Adrenal gland (tissue), 12 donors: ENCODE results near the gene NUDCD3. TPM values are rescaled to one million over a fixed set of nuclear protein-coding genes. Genes with fewer than 3 reads are reported as not detected.

ENCODE experiments used
- DNase-seq, 7 donors: peaks; one replicate each; pipeline ENCODE4 v3.0.0-alpha.2; 2019 to 2020
- H3K27ac ChIP-seq, 5 donors: fragments of 200-600 bp; sonication (generic) in 4 of 5; 1 replicate in 3 of 5; 2 replicates in 2 of 5; pipeline versions ENCODE4 v1.5.1 to v1.8.0; 2016 to 2020; ENCODE audit warnings: mild to moderate bottlenecking in 1 of 5
- H3K27me3 ChIP-seq: fragments of 200-600 bp; 2 replicates; pipeline ENCODE4 v1.8.0; 2021
- H3K36me3 ChIP-seq, 2 donors: fragments of 200-600 bp; replicated peaks in 1 of 2; 1 replicate in 1 of 2; 2 replicates in 1 of 2; pipeline versions ENCODE4 v1.5.1 to v1.8.0; 2018 to 2022
- H3K4me1 ChIP-seq, 2 donors: fragments of 200-600 bp; replicated peaks in 1 of 2; 1 replicate in 1 of 2; 2 replicates in 1 of 2; pipeline versions ENCODE4 v1.5.1 to v1.8.0; 2018 to 2021
- H3K4me3 ChIP-seq, 4 donors: fragments of 200-600 bp; sonication (generic) in 3 of 4; one replicate each; pipeline ENCODE4 v1.5.1; 2016 to 2018
- H3K9me3 ChIP-seq, 3 donors: fragments of 200-600 bp; sonication (generic) in 1 of 3; replicated peaks in 1 of 3; 1 replicate in 2 of 3; 2 replicates in 1 of 3; pipeline versions ENCODE4 v1.5.1 to v1.8.0; 2016 to 2021
- POLR2A ChIP-seq, 2 donors: fragments of 450-650 bp; IDR thresholded peaks; one replicate each; pipeline ENCODE4 v1.6.1; 2017; ENCODE audit warnings: antibody characterized with exemption in 2 of 2, mild to moderate bottlenecking in 2 of 2, moderate library complexity in 1 of 2
- WGBS, 4 donors: extraction: QIAGEN DNeasy Blood & Tissue Kit in 2 of 4; methylation state at CpG; one replicate each; pipeline versions ENCODE4 v1.1.5 to v1.1.7; 2013 to 2017; 5-methylcytosine and 5-hydroxymethylcytosine counted together
- intact Hi-C, 2 donors: fragments of 100-400 bp; cut with DNase I; formaldehyde crosslinking; loops; one replicate each; pipeline versions ENCODE4 v1.14.1 to v1.15.0; 2022 to 2023
- polyA plus RNA-seq, 3 donors: library from polyadenylated mRNA; stranded (reverse); fragments of 200-250 nt in 2 of 3; fragments of 350-450 nt in 1 of 3; fragmentation: Illumina TruSeq in 1 of 3; extraction: RNeasy Lipid Tissue Mini Kit (QIAGEN cat#74804) in 1 of 3; gene quantifications; one replicate each; pipeline ENCODE4 v1.2.3, GENCODE V29; 2013 to 2014
- total RNA-seq, 9 donors: library from RNA; depleted of rRNA in 4 of 9; stranded (reverse); fragments of >200 nt in 4 of 9; fragments of 120-200 nt in 1 of 9; fragmentation: NEBNext Ultra II Directional in 1 of 9; extraction: Animal tissue kit (Norgen Biotek cat#: 25700) in 1 of 9; gene quantifications; one replicate each; pipeline versions ENCODE4 v1.1.0 to v1.2.4, GENCODE V29; 2013 to 2023
- TF ChIP-seq, protein P1 (sequence below), 6 experiments: fragments of 450-650 bp in 4 of 6; fragments of 200-600 bp in 2 of 6; sonication (generic) in 1 of 6; IDR thresholded peaks; 1 replicate in 5 of 6; 2 replicates in 1 of 6; pipeline versions ENCODE4 v1.5.1 to v1.8.0; 2016 to 2021; ENCODE audit warnings: antibody characterized with exemption in 6 of 6, mild to moderate bottlenecking in 2 of 6, moderate library complexity in 1 of 6
- donor health status: healthy with polysubstance abuse.
- donor health status: Bipolar disorder and iron deficiency.
- donor health status: DM: yes; HTN: yes; CAD: no.
- donor health status: DM: no; HTN: no; CAD: no.
- donor health status: DM: no; HTN: no; CAD: no.
- donor health status: DM: yes; HTN: yes; CAD: no.

Gene NUDCD3
- total and polyA plus RNA-seq, 12 donors, result 30.5 to 136 (median 71.1) TPM

DNA sequence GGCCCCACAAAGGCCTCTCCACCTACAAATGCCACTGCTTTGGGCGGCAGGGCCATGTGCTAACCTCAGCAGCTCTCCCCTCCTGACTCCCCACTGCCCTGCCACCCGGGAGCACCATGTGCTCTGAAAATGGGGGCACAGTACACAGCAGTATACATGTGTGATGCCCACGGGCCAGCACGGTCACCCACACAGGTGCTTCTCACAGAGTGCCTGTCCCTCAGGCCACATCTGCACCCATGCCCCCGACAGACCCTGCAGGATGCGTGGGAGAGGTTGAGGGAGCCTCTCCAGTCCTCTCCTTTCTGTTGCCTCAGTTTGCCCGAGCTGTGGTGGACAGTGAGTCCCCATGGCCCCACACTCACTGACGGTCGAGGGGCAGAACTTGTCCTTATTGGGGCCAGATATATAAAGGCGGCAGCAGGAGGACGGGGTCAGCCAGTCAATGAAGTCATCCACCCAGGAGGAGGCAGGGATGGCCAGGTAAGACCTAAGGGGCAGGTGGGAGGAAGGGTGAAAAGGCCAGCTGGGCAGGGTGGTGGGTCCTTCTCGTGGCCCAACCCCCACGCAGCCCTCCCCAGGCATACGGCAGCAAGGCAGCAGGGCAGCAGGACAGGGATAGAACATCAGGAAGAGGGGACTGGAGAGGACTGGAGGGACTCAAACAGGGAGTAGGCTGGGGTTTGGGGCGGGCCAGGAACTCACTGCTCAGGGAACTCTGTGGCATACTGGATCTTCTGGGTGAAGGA, 31.1 kb upstream of the NUDCD3 start:
- no peaks in the 10 kb centered on the region for H3K9me3 ChIP-seq
- DNase-seq, result peak in 1 of 7 donors; percentile 24
- H3K27ac ChIP-seq, result no peak overlapping the region
- no peaks in the 10 kb centered on the region for H3K36me3 ChIP-seq
- no peaks in the 10 kb centered on the region for H3K4me1 ChIP-seq
- intact Hi-C loops, result no loop called here
- 74 to 84% (median 79%) methylated on average over 10 to 15 of the region's 15 CpGs for WGBS, 4 donors
- H3K4me3 ChIP-seq, result no peak overlapping the region
- TF ChIP-seq, protein P1, sequence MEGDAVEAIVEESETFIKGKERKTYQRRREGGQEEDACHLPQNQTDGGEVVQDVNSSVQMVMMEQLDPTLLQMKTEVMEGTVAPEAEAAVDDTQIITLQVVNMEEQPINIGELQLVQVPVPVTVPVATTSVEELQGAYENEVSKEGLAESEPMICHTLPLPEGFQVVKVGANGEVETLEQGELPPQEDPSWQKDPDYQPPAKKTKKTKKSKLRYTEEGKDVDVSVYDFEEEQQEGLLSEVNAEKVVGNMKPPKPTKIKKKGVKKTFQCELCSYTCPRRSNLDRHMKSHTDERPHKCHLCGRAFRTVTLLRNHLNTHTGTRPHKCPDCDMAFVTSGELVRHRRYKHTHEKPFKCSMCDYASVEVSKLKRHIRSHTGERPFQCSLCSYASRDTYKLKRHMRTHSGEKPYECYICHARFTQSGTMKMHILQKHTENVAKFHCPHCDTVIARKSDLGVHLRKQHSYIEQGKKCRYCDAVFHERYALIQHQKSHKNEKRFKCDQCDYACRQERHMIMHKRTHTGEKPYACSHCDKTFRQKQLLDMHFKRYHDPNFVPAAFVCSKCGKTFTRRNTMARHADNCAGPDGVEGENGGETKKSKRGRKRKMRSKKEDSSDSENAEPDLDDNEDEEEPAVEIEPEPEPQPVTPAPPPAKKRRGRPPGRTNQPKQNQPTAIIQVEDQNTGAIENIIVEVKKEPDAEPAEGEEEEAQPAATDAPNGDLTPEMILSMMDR (IDR thresholded peaks at IDR 0.05), result no peak
- TF ChIP-seq POLR2A (IDR thresholded peaks at IDR 0.05), result no peak
- H3K27me3 ChIP-seq, result no peaks in the 10 kb centered on the region

GRCh38 chr7:44520574-44520973, 30.1 kb upstream of the NUDCD3 start:
- Histone ChIP-seq H3K27me3 (no peaks in the 10 kb centered on the region), H3K4me3 (no peak overlapping the region), H3K36me3 (no peaks in the 10 kb centered on the region), H3K9me3 (no peaks in the 10 kb centered on the region), H3K4me1 (no peaks in the 10 kb centered on the region), H3K27ac (no peak overlapping the region)
- TF ChIP-seq, protein P1 (IDR thresholded peaks at IDR 0.05), result no peak
- TF ChIP-seq POLR2A (IDR thresholded peaks at IDR 0.05), result no peak
- peak in 1 of 7 donors; percentile 30 for DNase-seq
- intact Hi-C loops, result no loop called here
- 79 to 96% (median 85%) methylated on average over 3 to 5 of the region's 5 CpGs for WGBS, 4 donors

DNA sequence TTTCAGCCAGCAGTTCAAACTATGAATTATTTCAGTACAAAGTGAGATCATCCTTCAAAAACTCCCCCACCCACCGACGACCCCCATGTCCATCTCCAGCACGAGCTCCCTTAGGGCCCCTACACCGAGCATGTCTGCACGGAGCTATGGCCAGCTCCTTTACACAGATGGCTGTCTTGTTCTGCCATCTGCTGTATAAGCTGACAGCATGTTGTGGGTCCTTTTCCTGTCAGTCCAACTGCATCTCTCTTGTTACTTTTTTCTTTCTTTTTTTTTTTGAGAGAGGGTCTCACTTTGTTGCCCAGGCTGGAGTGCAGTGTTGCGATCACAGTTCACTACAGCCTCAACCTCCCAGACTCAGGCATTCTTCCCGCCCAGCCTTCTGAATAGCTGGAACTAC, 29.1 kb upstream of the NUDCD3 start:
- H3K4me3 ChIP-seq, result no peak overlapping the region
- no peak for DNase-seq
- no peaks in the 10 kb centered on the region for H3K36me3 ChIP-seq
- TF ChIP-seq POLR2A (IDR thresholded peaks at IDR 0.05), result no peak
- TF ChIP-seq, protein P1 (IDR thresholded peaks at IDR 0.05), result no peak
- intact Hi-C loops, result no loop called here
- H3K4me1 ChIP-seq, result no peaks in the 10 kb centered on the region
- H3K27ac ChIP-seq, result no peak overlapping the region
- H3K27me3 ChIP-seq, result no peaks in the 10 kb centered on the region
- 61 to 75% (median 72%) methylated on average over 7 of the region's 7 CpGs for whole genome bisulfite sequencing, 4 donors
- no peaks in the 10 kb centered on the region for H3K9me3 ChIP-seq

DNA sequence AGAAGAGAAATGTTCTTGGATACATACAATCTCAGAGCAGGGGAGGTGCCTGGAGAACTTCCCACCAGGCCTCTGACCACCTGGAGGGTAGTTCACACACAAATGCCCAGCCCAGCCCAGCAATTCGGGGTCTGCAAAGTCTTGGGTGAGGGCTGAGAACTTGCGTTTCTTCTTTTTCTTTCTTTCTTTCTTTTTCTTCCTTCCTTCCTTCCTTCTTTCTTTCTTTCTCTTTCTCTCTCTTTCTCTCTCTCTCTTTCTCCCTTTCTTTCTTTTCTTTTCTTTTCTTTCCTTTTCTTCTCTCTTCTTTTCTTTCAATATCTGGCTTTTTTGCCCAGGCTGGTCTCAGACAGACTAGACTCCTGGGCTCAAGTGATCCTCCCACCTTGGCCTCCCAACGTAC, 28.3 kb upstream of the NUDCD3 start:
- 75 to 77% (median 76%) methylated on average over 3 of the region's 3 CpGs for WGBS, 4 donors

More for the DNA sequence above, 28.3 kb upstream of the NUDCD3 start:
- DNase-seq, result no peak
- Histone ChIP-seq H3K36me3 (no peaks in the 10 kb centered on the region), H3K4me3 (no peak overlapping the region), H3K27ac (no peak overlapping the region), H3K4me1 (no peaks in the 10 kb centered on the region), H3K9me3 (no peaks in the 10 kb centered on the region), H3K27me3 (no peaks in the 10 kb centered on the region)
- TF ChIP-seq, protein P1 (IDR thresholded peaks at IDR 0.05), result no peak
- no peak for TF ChIP-seq POLR2A (IDR thresholded peaks at IDR 0.05)
- intact Hi-C loops, result no loop called here
